ENCODE data around the gene DNAJB2.
"Not testable (repeated sequence)": the region's sequence is repeated elsewhere in the genome, so short reads cannot be mapped to it uniquely, and the experiment has no call there.

DNAJB2 gene

GRCh38 chr2:219252570-219252899 is 26.6 kb upstream of the DNAJB2 start:
- no peaks in the 10 kb centered on the region for H3K27me3 Mint-ChIP-seq
- no peak for DNase-seq
- ATAC-seq: peak; percentile 0

DNA sequence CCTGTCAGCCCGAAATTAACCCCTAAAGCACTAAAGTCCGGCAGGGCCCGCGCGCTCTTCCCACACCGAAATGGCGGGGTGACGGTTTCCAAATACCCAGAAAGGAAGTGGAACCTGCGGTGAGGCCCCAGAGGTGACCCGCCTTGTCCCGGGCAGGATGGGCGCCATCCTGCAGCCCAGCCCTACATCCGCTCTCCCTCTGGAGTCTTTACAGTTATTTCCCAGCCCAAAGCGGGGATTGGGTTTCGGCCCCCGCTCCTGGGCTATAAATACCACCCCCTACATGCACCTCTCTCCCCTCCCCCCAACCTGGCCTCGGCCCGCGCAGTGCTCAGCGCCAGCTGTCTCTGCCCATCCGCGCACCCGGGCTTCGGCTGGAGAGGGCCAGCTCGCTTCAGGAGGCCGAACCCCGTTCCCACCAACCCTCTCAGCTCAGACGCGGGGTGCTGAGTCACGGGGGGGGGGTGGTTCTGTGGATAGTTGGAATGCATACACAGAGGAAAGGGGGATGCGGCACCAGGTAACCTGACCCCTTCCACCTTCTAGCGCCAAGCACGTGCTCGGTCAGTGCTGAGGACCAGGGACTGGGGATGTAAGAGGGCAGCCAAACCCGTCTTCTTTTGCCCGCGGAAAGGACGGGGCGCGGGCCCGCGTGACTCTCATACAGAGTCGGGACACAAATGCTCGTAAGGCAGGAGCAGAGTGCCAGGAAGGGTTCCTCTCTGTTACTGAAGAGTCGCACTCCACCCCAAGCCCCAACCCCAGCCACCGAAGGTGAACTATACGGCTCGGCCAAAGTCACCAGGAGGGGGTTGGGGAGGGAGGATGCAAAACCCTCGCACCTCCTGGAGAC is 26.0 kb upstream of the DNAJB2 start, which contains the start of gene TUBA4B:
Gene TUBA4B, plus strand, starts transcription at position 344 of the 853 bp plus-strand sequence. Its CDS starts 165 bp downstream, at position 509.
- no peaks in the 10 kb centered on the region for H3K27me3 Mint-ChIP-seq
- peak; percentile 41 to 65 for DNase-seq
- H3K4me3 Mint-ChIP-seq: peak within 1 kb of the TSS; percentile 71 to 84
- peak within 1 kb of the TSS; percentile 95 to 97 for H3K27ac Mint-ChIP-seq
- peaks cover 67% of the 10 kb centered on the region for H3K4me1 Mint-ChIP-seq
- peak; percentile 50 for ATAC-seq
- H3K9me3 Mint-ChIP-seq: no peaks in the 10 kb centered on the region

More at GRCh38 chr2:219252570-219252899, 26.6 kb upstream of the DNAJB2 start:
- H3K4me1 Mint-ChIP-seq: peaks cover 73% of the 10 kb centered on the region
- peak overlapping the region; percentile 71 to 84 for H3K4me3 Mint-ChIP-seq
- H3K9me3 Mint-ChIP-seq: no peaks in the 10 kb centered on the region
- peak overlapping the region; percentile 95 to 97 for H3K27ac Mint-ChIP-seq

- Mint-ChIP-seq H3K9me3 (no peaks in the 10 kb centered on the region), H3K4me3 (peak within 1 kb of the TSS; percentile 71 to 84), H3K27me3 (no peaks in the 10 kb centered on the region), H3K4me1 (peaks cover 59% of the 10 kb centered on the region), H3K27ac (peak within 1 kb of the TSS; percentile 95 to 97)
- ATAC-seq (peak; percentile 80), DNase-seq (peak; percentile 89 to 90)
These were observed 25.2 kb upstream of the DNAJB2 start, which contains the start of gene TUBA4A for GRCh38 chr2:219253753-219254589. TSS of gene TUBA4A (minus strand) at chr2:219253918. CDS start at chr2:219253858, 60 bp downstream.

- H3K4me3 Mint-ChIP-seq: peak overlapping the region; percentile 71 to 84
- H3K9me3 Mint-ChIP-seq: no peaks in the 10 kb centered on the region
- peaks cover 52% of the 10 kb centered on the region for H3K4me1 Mint-ChIP-seq
- peak overlapping the region; percentile 93 to 95 for H3K27ac Mint-ChIP-seq
- no peaks in the 10 kb centered on the region for H3K27me3 Mint-ChIP-seq
- DNase-seq (peak in 1 of 2 donors; percentile 57), ATAC-seq (peak; percentile 56)
These were observed 24.5 kb upstream of the DNAJB2 start for GRCh38 chr2:219254590-219255201.

GRCh38 chr2:219258942-219259341 is 20.2 kb upstream of the DNAJB2 start:
- not testable (repeated sequence) for ATAC-seq

DNA sequence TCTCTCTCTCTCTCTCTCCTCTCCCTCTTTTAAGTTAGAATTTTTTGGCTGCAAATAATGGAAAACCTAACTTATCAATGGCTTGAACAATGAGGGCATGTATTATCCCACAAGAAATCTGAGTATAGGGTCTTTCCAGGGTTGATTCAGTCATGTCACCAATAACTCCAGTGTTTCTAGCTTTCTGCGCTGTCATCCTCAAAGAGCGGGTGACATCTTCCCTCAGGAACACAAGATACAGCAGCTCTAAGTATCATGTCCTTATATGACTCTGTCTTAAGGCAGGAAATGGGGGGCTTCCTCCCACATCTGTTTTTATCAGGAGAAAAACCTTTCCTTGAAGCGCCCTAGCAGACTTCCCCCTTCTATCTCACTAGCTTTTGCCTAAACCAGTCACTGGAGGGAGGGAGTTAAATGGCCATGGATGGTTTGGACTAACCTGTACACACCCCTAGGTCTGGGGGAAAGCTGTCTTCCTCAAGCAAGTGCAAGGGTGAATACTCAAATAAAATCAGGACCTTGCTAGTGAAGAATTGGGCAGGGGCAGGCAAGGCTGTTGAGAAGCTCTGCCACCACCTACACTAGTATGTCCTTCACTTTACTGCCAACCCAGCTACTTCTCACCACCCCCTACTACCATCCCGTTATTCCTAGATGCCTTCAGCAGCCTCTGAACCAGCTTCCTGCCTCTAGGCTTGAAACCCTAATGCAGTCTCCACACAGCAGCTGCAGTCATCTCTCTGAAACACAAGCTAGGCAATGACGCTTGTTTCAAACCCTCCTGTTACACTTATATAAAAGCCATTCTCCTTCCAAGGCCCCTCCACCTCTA is 17.9 kb upstream of the DNAJB2 start:
- no peak overlapping the region for H3K4me3 Mint-ChIP-seq
- peak overlapping the region in 1 of 2 donors; percentile 64 for H3K27ac Mint-ChIP-seq

More at GRCh38 chr2:219258942-219259341, 20.2 kb upstream of the DNAJB2 start:
- H3K4me1 Mint-ChIP-seq: peaks cover 37% of the 10 kb centered on the region
- not testable (repeated sequence) for H3K9me3 Mint-ChIP-seq, H3K27me3 Mint-ChIP-seq, H3K27ac Mint-ChIP-seq, DNase-seq, H3K4me3 Mint-ChIP-seq

GRCh38 chr2:219266232-219266631 is 12.9 kb upstream of the DNAJB2 start:
- H3K27me3 Mint-ChIP-seq: no peaks in the 10 kb centered on the region
- DNase-seq (no peak), ATAC-seq (no peak)
- H3K4me1 Mint-ChIP-seq: peaks cover 8% of the 10 kb centered on the region
- H3K9me3 Mint-ChIP-seq: no peaks in the 10 kb centered on the region
- no peak overlapping the region for H3K4me3 Mint-ChIP-seq
- H3K27ac Mint-ChIP-seq: peak overlapping the region in 1 of 2 donors; percentile 22

More for the DNA sequence above, 17.9 kb upstream of the DNAJB2 start:
- Mint-ChIP-seq H3K9me3 (no peaks in the 10 kb centered on the region), H3K27me3 (no peaks in the 10 kb centered on the region), H3K4me1 (peaks cover 21% of the 10 kb centered on the region)
- DNase-seq: no peak
- peak; percentile 43 for ATAC-seq

DNA sequence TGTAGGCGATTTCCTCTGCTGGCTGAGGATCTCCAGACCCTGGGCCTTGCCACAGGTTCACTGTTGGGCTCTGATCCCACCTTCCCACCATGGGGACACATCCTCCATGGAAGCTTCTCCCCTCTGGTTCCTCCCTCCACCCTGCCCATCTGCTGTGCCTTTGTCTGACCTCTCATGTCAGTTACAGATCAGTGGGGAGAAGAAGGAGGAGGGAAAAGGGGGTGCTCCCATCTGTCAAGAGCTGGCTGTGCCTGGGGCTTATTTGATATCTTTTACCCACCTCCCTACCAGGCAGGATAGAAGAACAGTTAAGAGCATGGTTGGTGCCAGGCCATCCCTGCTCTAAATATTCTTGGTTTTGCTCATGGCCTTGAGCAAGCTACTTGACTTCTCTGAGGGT is 12.3 kb upstream of the DNAJB2 start:
- DNase-seq (no peak), ATAC-seq (no peak)
- H3K27ac Mint-ChIP-seq: no peak overlapping the region
- H3K4me1 Mint-ChIP-seq: peaks cover 2% of the 10 kb centered on the region
- no peaks in the 10 kb centered on the region for H3K27me3 Mint-ChIP-seq
- no peaks in the 10 kb centered on the region for H3K9me3 Mint-ChIP-seq
- H3K4me3 Mint-ChIP-seq: no peak overlapping the region

DNA sequence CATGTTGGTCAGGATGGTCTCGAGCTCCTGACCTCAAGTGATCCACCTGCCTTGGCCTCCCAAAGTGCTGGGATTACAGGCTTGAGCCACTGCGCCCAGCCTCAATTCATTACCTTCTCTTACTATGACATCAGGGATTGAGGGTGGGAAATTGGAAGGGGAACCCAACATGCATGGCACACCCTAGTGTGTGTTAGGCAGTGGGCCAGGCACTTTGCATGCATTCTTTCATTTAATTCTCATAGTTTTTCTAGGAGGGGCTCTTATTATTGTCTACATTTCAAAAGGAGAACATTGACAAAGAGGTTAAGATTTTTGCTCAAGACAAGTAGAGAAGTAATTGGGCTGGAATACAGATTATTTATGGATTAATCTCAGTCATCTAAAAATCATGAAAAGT is 10.9 kb upstream of the DNAJB2 start:
- no peaks in the 10 kb centered on the region for H3K27me3 Mint-ChIP-seq
- no peaks in the 10 kb centered on the region for H3K9me3 Mint-ChIP-seq
- ATAC-seq: no peak
- no peak for DNase-seq
- H3K27ac Mint-ChIP-seq: peak overlapping the region in 1 of 2 donors; percentile 46
- H3K4me1 Mint-ChIP-seq: no peaks in the 10 kb centered on the region
- no peak overlapping the region for H3K4me3 Mint-ChIP-seq

DNA sequence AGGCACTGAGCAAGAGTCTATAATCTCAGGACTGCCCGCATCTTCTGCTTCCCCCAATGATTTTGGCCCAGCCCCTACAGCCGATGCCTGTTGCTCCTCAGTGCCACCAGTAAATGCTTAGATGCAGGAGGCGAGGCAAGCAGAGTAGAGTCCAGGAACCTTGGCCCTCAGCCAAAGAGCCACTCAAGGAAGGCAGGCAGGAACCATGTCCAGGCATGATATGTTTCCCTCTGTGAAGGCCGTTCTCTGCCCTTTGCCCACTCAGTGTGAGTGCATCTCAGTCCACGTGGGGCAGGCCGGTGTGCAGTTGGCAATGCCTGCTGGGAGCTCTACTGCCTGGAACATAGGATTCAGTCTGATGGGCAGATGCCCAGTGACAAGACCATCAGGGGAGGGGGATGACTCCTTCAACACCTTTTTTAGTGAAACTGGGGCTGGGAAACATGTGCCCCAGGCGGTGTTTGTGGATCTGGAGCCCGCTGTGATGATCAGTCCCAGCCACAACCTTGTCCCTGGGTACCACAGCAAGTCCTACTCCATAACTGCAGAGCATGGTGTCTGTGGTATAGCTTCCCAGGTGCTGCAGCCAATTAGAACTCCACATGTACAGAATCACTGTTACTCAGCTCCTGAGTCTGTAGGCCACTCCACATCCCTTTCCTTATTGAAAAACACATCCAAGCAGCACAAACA is 9.7 kb upstream of the DNAJB2 start:
- Mint-ChIP-seq H3K4me3 (no peak overlapping the region), H3K9me3 (no peaks in the 10 kb centered on the region), H3K4me1 (peaks cover 7% of the 10 kb centered on the region), H3K27me3 (no peaks in the 10 kb centered on the region), H3K27ac (no peak overlapping the region)
- no peak for ATAC-seq
- DNase-seq: no peak

DNA sequence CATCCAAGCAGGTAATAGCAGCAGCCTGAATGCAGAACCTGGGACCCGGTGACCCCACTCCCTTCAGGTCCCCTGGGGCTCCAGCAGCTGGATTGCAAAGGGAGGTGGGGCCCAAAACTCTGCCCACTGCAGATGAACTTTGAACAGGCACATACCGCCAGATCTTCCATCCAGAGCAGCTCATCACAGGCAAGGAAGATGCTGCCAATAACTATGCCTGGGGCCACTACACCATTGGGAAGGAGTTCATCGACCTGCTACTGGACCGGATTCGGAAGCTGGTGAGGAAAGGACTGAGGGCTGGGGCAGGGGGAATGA is 9.2 kb upstream of the DNAJB2 start:
- no peak for ATAC-seq

DNA sequence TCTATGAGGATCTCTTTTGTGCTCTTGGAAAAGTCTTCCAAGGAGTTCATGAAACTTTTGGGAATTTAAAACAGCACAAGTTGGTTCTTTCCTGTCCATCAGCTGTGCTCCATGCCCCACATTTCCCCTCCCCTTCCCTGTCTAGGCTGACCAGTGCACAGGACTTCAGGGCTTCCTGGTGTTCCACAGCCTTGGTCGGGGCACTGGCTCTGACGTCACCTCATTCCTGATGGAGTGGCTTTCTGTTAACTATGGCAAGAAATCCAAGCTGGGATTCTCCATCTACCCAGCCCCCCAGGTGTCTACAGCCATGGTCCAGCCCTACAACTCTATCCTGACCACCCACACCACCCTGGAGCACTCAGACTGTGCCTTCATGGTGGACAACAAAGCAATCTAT is 8.1 kb upstream of the DNAJB2 start:
- DNase-seq (no peak), ATAC-seq (no peak)
- H3K4me1 Mint-ChIP-seq: peaks cover 7% of the 10 kb centered on the region
- H3K27ac Mint-ChIP-seq: no peak overlapping the region
- no peak overlapping the region for H3K4me3 Mint-ChIP-seq
- no peaks in the 10 kb centered on the region for H3K9me3 Mint-ChIP-seq
- H3K27me3 Mint-ChIP-seq: no peaks in the 10 kb centered on the region

More for the DNA sequence above, 9.2 kb upstream of the DNAJB2 start:
- Mint-ChIP-seq H3K27ac (no peak overlapping the region), H3K4me1 (peaks cover 7% of the 10 kb centered on the region), H3K4me3 (no peak overlapping the region), H3K27me3 (no peaks in the 10 kb centered on the region), H3K9me3 (no peaks in the 10 kb centered on the region)
- no peak for DNase-seq

- no peak overlapping the region for H3K27ac Mint-ChIP-seq
- H3K9me3 Mint-ChIP-seq: no peaks in the 10 kb centered on the region
- DNase-seq (no peak), ATAC-seq (no peak)
- no peaks in the 10 kb centered on the region for H3K27me3 Mint-ChIP-seq
- H3K4me3 Mint-ChIP-seq: no peak overlapping the region
- H3K4me1 Mint-ChIP-seq: peaks cover 11% of the 10 kb centered on the region
These were observed 6.8 kb upstream of the DNAJB2 start for GRCh38 chr2:219272356-219272755.

DNA sequence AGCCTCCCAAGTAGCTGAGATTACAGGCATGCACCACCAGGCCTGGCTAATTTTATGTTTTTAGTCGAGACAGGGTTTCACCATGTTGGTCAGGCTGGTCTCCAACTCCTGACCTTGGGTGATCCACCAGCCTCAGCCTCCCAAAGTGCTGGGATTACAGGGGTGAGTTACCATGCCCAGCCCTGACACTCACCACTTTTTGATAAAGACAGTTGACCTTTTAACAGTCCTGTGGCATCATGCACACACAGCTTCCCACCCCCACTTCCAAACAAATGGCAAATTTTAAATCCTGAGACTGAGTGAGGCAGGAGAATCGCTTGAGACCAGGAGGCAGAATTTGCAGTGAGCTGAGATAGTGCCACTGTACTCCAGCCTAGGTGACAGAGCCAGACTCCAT is 6.2 kb upstream of the DNAJB2 start:
- Mint-ChIP-seq H3K27me3 (no peaks in the 10 kb centered on the region), H3K4me3 (no peak overlapping the region), H3K9me3 (no peaks in the 10 kb centered on the region), H3K27ac (no peak overlapping the region), H3K4me1 (peaks cover 18% of the 10 kb centered on the region)
- ATAC-seq (no peak), DNase-seq (no peak)

All from stimulated activated naive CD8-positive, alpha-beta T cell treated with anti-CD3 and anti-CD28 coated beads, Interleukin-15, amount 100 ng/mL, for 72 hours (primary cell).